NCI-H345 treated with DMSO at 0.1 percent for 48 hours (cell line): ENCODE measurements around the gene AP5S1.
"Not testable (repeated sequence)": the region's sequence is repeated elsewhere in the genome, so short reads cannot be mapped to it uniquely, and the experiment has no call there.

Source experiments
- DNase-seq: peaks from one replicate; lab custom pipeline; 2025; ENCODE audit not compliant: unreplicated experiment; lab: John Stamatoyannopoulos, UW

The AP5S1 gene

DNA sequence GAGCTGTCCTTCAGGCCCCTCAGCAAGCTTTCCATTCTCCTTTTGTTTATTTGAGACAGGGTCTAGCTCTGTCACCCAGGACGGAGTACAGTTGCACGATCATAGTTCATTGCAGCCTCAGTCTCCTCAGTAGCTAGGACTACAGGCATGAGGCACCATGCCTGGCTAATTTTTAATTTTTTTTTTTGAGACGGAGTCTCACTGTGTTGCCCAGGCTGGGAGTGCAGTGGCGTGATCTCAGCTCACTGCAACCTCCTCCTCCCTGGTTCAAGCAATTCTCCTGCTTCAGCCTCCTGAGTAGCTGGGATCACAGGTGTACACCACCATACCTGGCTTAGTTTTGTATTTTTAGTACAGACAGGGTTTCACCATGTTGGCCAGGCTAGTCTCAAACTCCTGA, 31.1 kb upstream of the AP5S1 start:
- DNase-seq = not testable (repeated sequence)

DNA sequence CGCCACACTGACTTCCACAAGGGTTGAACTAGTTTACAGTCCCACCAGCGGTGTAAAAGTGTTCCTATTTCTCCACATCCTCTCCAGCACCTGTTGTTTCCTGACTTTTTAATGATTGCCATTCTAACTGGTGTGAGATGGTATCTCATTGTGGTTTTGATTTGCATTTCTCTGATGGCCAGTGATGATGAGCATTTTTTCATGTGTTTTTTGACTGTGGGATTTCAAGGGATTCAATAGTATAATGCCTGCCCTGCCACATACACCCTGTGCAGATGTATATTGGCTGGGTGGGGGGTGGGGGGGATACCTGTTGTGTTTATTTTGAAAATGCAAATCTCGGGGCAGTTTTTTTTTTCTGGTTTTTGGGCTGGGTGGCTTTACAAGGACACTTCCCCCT, 26.2 kb upstream of the AP5S1 start:
- DNase-seq = not testable (repeated sequence)

DNA sequence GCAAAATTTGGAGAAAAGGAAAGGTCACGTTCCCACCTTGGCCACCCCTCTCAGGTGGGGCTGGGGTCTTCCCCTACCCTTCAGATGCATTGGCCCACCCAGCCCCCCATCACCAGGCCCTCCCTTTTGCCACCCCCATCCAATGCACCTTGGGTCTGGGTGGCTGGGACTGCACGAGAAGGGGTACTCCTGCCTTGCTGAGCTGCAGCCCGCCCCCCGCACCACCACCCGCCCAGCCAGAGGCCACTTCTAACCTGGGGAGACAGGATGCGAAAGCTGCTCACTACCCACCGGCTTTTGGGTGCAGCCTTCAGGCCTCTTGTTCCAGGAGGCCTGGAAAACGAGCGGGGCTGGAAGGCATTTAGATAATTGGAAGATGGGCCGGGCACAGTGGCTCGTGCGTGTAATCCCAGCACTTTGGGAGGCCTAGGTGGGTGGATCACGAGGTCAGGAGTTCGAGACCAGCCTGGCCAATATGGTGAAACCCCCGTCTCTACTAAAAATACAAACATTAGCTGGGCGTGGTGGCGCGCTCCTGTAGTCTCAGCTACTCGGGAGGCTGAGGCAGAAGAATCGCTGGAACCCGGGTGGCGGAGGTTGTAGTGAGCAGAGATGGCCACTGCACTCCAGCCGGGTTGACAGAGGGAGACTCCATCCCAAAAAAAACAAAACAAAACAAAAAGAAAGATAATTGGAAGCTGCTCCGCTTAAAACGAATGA, 25.5 kb upstream of the AP5S1 start:
- no peak for DNase-seq

DNA sequence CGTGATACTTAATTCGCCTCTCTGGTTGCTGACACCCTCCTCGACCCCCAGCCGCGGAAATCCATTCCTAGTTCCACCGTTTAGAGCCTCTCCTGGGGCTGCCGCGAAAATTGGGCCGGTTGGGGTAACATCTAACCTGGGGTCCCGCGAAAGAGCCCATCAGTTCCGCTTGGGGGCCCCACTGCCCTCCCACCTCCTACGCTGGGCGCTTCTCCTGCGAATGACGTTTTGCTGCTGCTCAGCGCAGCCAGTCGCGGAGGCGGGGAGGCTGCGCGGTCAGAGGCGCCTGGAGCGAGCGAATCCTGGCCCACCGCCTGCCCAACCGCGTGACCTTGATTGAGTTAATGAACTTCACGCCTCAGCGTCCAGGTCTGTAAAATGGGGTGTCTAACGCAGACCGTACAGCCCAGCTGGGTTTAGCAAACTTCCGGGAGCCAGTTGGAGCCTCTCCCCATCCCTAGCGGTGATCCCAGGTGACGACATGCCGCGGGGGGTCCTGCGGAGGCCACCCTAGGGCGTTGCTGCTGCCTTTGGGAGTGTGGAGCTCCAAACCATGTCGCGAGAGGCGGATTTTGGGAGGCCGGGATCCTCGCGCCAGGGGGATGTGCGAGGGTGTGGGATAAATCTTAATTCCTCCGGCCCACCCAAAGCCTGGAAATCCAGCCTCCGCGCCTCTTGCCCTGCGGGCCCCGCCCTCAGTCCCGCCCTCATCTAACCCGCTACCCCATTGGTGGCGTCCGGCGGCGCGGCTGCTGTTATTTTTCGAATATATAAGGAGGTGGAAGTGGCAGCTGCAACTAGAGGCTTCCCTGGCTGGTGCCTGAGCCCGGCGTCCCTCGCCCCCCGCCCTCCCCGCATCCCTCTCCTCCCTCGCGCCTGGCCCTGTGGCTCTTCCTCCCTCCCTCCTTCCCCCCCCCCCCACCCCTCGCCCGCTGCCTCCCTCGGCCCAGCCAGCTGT, 24.6 kb upstream of the AP5S1 start, which contains the start of gene CDC25B:
TSS of gene CDC25B (plus strand) at position 800 of the 958 bp plus-strand sequence. CDS start 222 bp downstream, outside the sequence.
- peak; percentile 92 for DNase-seq

DNA sequence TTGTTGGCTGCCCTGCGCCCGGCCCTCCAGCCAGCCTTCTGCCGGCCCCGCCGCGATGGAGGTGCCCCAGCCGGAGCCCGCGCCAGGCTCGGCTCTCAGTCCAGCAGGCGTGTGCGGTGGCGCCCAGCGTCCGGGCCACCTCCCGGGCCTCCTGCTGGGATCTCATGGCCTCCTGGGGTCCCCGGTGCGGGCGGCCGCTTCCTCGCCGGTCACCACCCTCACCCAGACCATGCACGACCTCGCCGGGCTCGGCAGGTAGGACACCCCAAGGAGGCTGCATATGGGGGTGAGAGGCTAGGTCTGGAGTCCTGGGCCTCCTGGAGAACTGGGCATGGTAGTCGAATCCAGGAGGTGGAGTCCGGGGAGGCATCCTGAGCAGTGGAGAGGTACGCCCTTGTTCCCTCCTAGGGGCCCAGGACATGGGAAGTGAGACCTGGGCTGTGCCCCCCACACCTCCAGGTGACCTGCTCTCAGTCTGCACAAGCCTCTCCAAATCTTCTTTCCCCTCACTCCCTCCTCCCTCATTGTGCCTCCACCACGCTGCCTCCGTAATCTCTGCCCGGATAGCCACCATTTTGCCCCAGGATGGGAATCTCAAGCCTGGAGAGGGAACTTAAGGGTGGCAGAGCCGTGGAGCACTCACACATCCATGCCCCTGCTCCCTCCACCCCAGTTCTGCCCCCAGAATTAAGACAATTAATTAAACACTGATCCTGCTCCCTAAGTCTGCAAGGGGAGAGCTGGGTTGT, 23.7 kb upstream of the AP5S1 start:
- DNase-seq = no peak

DNA sequence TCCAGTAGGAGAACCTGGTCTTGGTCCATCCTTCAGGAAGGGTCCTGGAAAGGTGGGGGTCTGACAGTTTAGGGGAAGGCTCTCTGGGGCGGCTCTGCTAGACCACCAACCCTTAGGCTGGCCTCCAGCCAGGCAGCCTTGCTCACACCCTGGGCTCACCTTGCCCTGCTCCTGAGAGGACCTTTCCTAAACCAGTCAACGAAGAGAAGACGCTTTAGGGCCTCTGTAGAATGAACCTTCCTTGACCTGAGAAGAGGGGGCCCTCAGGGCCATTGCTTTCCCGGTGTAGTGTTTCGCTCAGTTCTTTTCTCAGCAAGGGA, 23.2 kb upstream of the AP5S1 start:
- no peak for DNase-seq

DNA sequence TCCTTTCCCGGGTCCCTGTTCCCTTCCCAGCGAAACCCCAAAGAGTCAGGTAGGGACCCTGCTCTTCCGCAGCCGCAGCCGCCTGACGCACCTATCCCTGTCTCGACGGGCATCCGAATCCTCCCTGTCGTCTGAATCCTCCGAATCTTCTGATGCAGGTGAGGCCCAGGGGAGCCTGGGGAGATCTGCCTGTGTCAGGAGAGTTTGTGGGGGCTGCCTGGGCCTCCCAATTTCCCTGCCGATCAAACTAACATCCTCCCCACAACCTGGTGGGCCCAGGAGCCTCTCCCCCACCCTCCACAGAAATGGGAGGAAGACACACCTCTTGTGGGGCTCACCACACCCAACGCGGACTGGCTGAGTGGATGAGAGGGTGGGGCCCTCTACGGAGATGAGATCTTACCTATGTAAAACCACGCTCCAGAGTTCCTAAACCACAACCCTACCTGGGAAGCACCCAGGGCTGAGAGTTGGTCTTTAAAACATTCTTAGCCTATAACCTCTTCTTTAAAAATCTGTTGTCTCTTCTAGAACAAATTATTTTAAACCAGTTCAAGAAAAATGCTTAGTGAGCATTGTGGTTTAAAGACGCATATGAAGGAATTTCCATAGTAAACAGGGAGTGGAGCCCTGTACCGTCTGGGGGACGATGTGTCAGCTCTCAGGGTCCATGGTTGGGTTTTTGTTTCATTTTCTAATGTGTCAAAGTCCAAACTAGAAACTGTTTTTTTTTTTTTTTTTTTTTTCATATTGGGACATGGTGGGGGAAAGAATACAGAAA, 22.6 kb upstream of the AP5S1 start:
- no peak for DNase-seq

DNA sequence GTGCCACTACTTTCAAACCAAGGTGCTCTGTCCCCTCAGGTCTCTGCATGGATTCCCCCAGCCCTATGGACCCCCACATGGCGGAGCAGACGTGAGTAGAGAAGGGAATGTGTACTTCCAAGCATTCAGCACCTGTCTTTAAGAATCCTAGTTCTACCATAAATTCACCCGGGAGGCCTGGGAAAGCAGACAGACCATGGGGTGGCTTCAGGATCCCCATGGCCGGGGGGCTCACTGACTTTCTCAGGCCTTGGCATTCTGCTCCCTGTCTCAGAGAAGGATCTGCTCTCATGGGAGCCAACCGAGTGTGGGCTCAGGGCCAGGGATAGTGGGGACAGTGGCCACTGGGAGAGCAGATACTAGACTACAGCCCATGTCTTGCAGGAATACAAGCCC, 22.0 kb upstream of the AP5S1 start:
- no peak for DNase-seq

DNA sequence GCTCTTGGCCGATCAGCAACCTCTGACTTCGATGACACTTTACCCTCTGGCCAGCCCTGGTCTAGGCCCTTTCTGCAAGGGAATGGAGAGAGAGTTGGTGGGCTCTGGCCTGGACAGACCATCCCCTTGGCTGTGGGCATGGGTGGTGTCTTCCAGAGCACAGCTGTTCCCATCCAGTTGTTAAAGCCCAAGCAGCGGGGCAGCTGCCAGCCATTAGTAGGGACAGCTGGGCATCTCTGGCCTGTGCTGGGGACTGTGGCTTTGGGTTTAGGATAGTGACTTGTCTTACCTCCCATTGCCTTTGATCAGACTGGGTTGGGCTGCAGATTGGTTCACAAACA, 21.5 kb upstream of the AP5S1 start:
- no peak for DNase-seq

DNA sequence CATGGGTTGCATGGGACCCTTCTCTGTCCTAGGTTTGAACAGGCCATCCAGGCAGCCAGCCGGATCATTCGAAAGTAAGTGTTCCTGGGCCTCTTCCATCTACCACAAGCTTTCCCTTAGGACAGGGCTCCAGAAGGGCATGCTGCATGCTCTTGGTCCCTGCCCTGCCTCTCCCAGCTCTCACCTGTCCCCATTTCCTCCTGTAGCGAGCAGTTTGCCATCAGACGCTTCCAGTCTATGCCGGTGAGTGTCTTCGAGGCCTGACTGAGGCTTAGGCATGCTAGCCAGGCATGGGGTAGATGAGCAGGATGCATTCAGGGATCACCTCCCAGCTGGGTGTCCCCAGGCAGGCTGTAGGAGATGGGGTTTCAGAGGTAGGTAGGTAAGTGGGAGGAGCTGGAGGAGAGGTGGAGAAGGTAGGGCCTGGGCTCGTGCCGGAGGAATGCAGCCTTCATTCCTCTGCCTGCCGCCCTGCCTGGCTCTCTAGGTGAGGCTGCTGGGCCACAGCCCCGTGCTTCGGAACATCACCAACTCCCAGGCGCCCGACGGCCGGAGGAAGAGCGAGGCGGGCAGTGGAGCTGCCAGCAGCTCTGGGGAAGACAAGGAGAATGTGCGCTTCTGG, 20.0 kb upstream of the AP5S1 start:
- DNase-seq = no peak

DNA sequence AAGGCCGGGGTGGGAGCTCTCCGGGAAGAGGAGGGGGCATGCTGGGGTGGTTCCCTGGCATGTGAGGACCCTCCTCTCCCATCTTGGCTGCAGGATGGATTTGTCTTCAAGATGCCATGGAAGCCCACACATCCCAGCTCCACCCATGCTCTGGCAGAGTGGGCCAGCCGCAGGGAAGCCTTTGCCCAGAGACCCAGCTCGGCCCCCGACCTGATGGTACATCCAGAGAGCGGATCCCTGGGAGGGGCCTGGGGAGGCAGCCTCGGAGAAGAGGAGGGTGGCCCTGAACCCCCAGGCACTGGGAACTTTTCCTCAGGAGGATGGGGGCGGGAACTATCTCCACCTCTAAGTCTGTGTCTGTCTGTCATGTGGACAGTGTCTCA, 19.5 kb upstream of the AP5S1 start:
- no peak for DNase-seq

DNA sequence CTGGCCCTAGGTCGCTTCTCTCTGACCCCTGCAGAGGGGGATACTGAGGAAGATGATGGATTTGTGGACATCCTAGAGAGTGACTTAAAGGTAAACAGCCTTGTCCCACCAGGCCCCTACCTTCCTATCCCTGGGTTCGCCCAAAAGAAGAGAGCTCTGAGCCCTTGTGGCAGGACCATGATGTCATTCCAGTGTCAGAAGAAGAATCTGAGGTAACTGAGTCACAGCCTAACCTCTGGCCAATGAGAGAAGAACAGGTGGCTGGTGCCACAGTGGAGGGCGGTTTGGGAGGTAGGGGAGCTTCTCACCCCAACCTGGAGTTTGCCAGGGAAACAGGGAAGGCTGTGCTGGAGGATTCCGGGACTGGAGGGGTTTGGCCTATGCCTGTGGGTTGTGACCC, 19.0 kb upstream of the AP5S1 start:
- no peak for DNase-seq

DNA sequence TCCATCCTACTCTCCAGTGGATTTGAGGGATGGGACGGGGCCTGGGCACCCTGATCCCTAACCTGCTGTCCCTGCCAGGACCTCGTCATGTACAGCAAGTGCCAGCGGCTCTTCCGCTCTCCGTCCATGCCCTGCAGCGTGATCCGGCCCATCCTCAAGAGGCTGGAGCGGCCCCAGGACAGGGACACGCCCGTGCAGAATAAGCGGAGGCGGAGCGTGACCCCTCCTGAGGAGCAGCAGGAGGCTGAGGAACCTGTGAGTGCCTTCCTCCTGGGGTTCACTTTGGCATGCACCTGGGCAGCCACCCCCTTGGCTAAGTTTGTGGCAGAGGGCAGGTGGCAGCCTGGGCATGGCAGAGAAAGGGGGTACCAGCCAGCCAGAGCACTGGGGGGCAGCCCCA, 18.5 kb upstream of the AP5S1 start:
- DNase-seq = no peak

DNA sequence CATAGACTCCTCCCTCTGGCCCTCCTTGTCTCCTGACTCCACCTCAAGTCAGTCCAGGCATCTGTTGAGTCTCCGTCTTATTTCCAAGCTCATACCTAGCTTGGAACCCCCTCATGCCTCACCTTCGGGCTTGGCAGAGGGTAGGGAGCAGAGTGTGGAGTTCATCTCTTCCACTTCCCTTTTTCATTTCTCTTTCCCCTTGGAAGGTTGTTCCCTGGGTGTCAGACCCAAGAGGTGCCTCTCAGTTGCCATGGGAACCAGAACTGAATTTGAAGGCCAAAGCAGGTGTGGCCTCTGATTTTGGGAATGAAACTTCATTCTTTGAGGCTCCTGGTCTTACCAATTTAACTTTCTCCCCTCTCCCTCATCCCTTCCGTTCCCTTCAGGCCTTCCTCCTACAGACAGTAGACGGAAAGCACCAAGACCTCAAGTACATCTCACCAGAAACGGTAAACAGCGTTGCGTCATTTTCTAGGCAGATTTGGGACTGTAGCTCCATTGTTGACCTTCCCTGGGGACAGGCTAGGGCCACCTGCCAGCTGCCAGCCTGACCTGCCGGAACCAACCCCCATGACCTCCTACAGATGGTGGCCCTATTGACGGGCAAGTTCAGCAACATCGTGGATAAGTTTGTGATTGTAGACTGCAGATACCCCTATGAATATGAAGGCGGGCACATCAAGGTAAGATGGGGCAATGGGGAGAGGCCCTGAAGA, 17.7 kb upstream of the AP5S1 start:
- no peak for DNase-seq

DNA sequence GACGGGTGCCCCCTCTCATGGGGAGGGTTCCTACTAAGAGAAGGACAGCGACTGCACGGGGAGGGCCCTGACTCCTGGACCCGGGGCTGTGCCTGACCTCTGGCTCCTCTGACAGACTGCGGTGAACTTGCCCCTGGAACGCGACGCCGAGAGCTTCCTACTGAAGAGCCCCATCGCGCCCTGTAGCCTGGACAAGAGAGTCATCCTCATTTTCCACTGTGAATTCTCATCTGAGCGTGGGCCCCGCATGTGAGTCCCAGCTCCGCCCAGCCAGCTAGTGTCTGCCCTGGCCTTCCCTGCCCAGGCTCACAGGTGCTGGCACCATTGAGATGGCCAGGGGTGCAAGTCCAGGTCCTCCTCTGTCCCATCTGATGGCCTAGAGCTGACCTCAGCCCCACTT, 17.1 kb upstream of the AP5S1 start:
- DNase-seq = no peak

DNA sequence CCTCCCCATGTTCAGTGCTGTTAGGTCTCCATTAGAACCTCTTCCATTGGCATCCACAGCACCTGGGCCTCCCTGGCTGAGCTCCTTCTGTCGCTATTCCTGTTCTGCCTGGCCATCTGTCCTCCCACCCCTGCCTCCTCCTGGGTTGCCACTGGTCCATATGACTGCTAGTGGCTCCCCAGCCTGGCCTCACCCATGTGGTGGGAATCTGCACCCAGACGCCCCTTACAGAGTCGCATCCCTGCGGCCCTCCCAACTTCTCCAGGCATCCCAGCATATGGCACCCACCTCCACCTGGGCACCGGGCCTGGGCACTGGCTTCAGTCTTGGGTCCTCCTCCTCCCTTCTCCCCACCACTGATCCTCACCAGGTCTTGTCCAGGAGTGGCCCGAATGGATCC, 16.5 kb upstream of the AP5S1 start:
- no peak for DNase-seq

DNA sequence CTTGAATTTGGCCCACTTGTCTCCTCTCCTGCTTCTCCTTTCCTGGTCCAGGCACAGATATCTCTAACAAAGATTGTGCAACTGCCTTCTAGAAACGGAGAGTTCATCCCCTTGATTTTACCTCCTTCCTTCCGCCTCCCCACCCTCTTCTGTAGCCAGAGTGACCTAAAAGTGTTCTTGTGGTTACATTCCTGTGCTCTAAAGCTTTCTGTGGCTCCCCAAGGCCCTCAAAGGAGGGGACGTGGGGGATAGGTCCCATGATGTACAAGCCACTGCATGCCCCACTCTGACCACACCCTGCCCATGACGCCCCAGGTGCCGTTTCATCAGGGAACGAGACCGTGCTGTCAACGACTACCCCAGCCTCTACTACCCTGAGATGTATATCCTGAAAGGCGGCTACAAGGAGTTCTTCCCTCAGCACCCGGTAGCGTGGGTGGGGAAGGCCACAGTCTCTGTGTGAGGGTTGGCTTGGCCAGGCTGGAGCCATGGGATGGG, 16.0 kb upstream of the AP5S1 start:
- no peak for DNase-seq

DNA sequence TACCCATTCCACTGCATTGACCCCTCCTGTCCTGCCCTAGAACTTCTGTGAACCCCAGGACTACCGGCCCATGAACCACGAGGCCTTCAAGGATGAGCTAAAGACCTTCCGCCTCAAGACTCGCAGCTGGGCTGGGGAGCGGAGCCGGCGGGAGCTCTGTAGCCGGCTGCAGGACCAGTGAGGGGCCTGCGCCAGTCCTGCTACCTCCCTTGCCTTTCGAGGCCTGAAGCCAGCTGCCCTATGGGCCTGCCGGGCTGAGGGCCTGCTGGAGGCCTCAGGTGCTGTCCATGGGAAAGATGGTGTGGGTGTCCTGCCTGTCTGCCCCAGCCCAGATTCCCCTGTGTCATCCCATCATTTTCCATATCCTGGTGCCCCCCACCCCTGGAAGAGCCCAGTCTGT, 15.6 kb upstream of the AP5S1 start:
- no peak for DNase-seq

DNA sequence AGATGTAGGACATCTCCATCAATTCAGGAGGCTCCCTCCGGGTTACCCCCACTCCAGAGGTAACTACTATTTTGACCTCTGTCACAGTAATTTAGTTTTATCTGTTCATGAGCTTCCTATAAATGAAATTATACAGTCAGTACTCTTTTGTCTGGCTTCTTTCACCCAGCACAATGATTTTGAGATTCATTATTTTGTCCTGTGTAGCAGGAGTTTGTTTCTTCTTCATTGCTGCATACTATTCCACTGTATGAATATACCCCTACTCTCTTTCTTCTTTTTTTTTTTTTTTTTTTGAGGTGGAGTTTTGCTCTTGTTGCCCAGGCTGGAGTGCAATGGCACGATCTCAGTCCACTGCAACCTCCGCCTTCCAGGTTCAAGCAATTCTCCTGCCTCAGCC, 11.8 kb upstream of the AP5S1 start:
- DNase-seq = no peak
